ENCODE data around the gene CD44.

GRCh38 chr11:35183326-35183925 is 44.5 kb downstream of the CD44 start:
- TF ChIP-seq CTCF (IDR thresholded peaks at IDR 0.05) (no peak), POLR2A (IDR thresholded peaks at IDR 0.05) (no peak), EP300 (IDR thresholded peaks at IDR 0.05) (no peak)
